ES-I3 (cell line): ENCODE data around the gene HSPA2.
"Not testable (repeated sequence)": the region's sequence is repeated elsewhere in the genome, so short reads cannot be mapped to it uniquely, and the experiment has no call there.

Source experiments
- H3K36me3 ChIP-seq: 2 replicates; pipeline ENCODE4 v1.6.1; 2013; ENCODE audit warnings: mild to moderate bottlenecking, low read length, control low read depth, moderate library complexity; ENCODE audit not compliant: insufficient read depth
- H3K4me1 ChIP-seq: 2 replicates; pipeline ENCODE4 v1.6.1; 2013; ENCODE audit warnings: mild to moderate bottlenecking, control low read depth, low read length; ENCODE audit not compliant: insufficient read depth
- H3K9ac ChIP-seq: 2 replicates; pipeline ENCODE4 v1.6.1; 2013; ENCODE audit warnings: low read depth, mild to moderate bottlenecking, low read length, moderate library complexity
- H3K9me3 ChIP-seq: 2 replicates; pipeline ENCODE4 v1.6.1; 2013; ENCODE audit warnings: mild to moderate bottlenecking, low read length, moderate library complexity; ENCODE audit not compliant: control insufficient read depth, insufficient read depth

The HSPA2 gene

GRCh38 chr14:64506721-64507120, 33.8 kb upstream of the HSPA2 start:
- no peak overlapping the region for H3K9ac ChIP-seq
- H3K4me1 ChIP-seq, result peaks cover 24% of the 10 kb centered on the region

GRCh38 chr14:64507376-64508156, 33.0 kb upstream of the HSPA2 start:
- Histone ChIP-seq H3K9me3 (no peaks in the 10 kb centered on the region), H3K36me3 (no peaks in the 10 kb centered on the region), H3K9ac (no peak overlapping the region), H3K4me1 (peaks cover 16% of the 10 kb centered on the region)

More at GRCh38 chr14:64506721-64507120, 33.8 kb upstream of the HSPA2 start:
- Histone ChIP-seq H3K9me3 (no peaks in the 10 kb centered on the region), H3K36me3 (no peaks in the 10 kb centered on the region)

- H3K9ac ChIP-seq, result no peak overlapping the region
- no peaks in the 10 kb centered on the region for H3K9me3 ChIP-seq
- H3K36me3 ChIP-seq, result no peaks in the 10 kb centered on the region
- peaks cover 14% of the 10 kb centered on the region for H3K4me1 ChIP-seq
Observed at GRCh38 chr14:64508215-64508776, 32.2 kb upstream of the HSPA2 start.

GRCh38 chr14:64509036-64509435, 31.5 kb upstream of the HSPA2 start:
- Histone ChIP-seq H3K36me3 (no peaks in the 10 kb centered on the region), H3K9ac (no peak overlapping the region), H3K4me1 (peaks cover 14% of the 10 kb centered on the region), H3K9me3 (no peaks in the 10 kb centered on the region)

GRCh38 chr14:64510825-64511671, 29.5 kb upstream of the HSPA2 start:
- Histone ChIP-seq H3K36me3 (no peaks in the 10 kb centered on the region), H3K9me3 (no peaks in the 10 kb centered on the region), H3K4me1 (peaks cover 14% of the 10 kb centered on the region), H3K9ac (no peak overlapping the region)

GRCh38 chr14:64513271-64513670, 27.3 kb upstream of the HSPA2 start:
- Histone ChIP-seq H3K9ac (no peak overlapping the region), H3K4me1 (peaks cover 8% of the 10 kb centered on the region), H3K36me3 (no peaks in the 10 kb centered on the region), H3K9me3 (no peaks in the 10 kb centered on the region)

- H3K36me3 ChIP-seq, result no peaks in the 10 kb centered on the region
- no peak overlapping the region for H3K9ac ChIP-seq
- H3K9me3 ChIP-seq, result no peaks in the 10 kb centered on the region
- peaks cover 4% of the 10 kb centered on the region; the same call in 1 of the 2 replicates for H3K4me1 ChIP-seq
Observed at GRCh38 chr14:64515053-64515452, 25.5 kb upstream of the HSPA2 start.

GRCh38 chr14:64516969-64517368, 23.6 kb upstream of the HSPA2 start:
- Histone ChIP-seq H3K9me3 (no peaks in the 10 kb centered on the region), H3K9ac (no peak overlapping the region), H3K36me3 (no peaks in the 10 kb centered on the region), H3K4me1 (no peaks in the 10 kb centered on the region)

- H3K9me3 ChIP-seq, H3K36me3 ChIP-seq, H3K4me1 ChIP-seq, H3K9ac ChIP-seq: not testable (repeated sequence)
Observed at GRCh38 chr14:64517667-64518066, 22.9 kb upstream of the HSPA2 start.

GRCh38 chr14:64518229-64518628, 22.3 kb upstream of the HSPA2 start:
- Histone ChIP-seq H3K4me1 (no peaks in the 10 kb centered on the region), H3K36me3 (no peaks in the 10 kb centered on the region), H3K9me3 (no peaks in the 10 kb centered on the region), H3K9ac (no peak overlapping the region)

GRCh38 chr14:64520699-64521098, 19.8 kb upstream of the HSPA2 start:
- no peak overlapping the region for H3K9ac ChIP-seq
- H3K9me3 ChIP-seq, result no peaks in the 10 kb centered on the region
- H3K4me1 ChIP-seq, result no peaks in the 10 kb centered on the region
- no peaks in the 10 kb centered on the region for H3K36me3 ChIP-seq

- H3K9ac ChIP-seq, result no peak overlapping the region
- no peaks in the 10 kb centered on the region for H3K36me3 ChIP-seq
- no peaks in the 10 kb centered on the region for H3K9me3 ChIP-seq
- H3K4me1 ChIP-seq, result no peaks in the 10 kb centered on the region
Observed at GRCh38 chr14:64522591-64523355, 17.8 kb upstream of the HSPA2 start.

- Histone ChIP-seq H3K9ac (no peak overlapping the region), H3K36me3 (no peaks in the 10 kb centered on the region), H3K9me3 (no peaks in the 10 kb centered on the region), H3K4me1 (no peaks in the 10 kb centered on the region)
Observed at GRCh38 chr14:64525354-64525753, 15.2 kb upstream of the HSPA2 start.

- Histone ChIP-seq H3K9me3 (no peaks in the 10 kb centered on the region), H3K4me1 (0 out of 2 replicates have a peak, but pooled peaks cover under 1% of the 10 kb centered on the region), H3K36me3 (no peaks in the 10 kb centered on the region), H3K9ac (no peak overlapping the region)
Observed at GRCh38 chr14:64531567-64531966, 9.0 kb upstream of the HSPA2 start.
